CD14-positive monocyte (primary cell): ENCODE data around the gene PHKA1. TPM values are rescaled to one million over a fixed set of nuclear protein-coding genes. Genes with fewer than 3 reads are reported as not detected.

Experiments used
- DNase-seq, 3 donors: peaks; one replicate each; pipeline ENCODE4 v3.0.0-alpha.2; 2011 to 2022
- H2AFZ ChIP-seq: 2 replicates; pipeline ENCODE4 v1.6.0; 2012; ENCODE audit warnings: mild to moderate bottlenecking, low read depth, low read length, inconsistent platforms; ENCODE audit not compliant: insufficient read depth, poor library complexity, severe bottlenecking
- H3K27ac ChIP-seq, 2 donors: 1 replicate in 1 of 2; 2 replicates in 1 of 2; pipeline ENCODE4 v1.5.1; 2012 to 2013; ENCODE audit warnings: low read length in 2 of 2, control low read depth in 1 of 2, inconsistent platforms in 1 of 2, low read depth in 1 of 2, mild to moderate bottlenecking in 1 of 2
- H3K27me3 ChIP-seq, 2 donors: one replicate each; pipeline versions ENCODE4 v1.6.0 to v1.6.1; 2011 to 2013; ENCODE audit warnings: low read length in 2 of 2; ENCODE audit not compliant: control insufficient read depth in 2 of 2, insufficient read depth in 2 of 2
- H3K36me3 ChIP-seq, 2 donors: replicated peaks in 1 of 2; 1 replicate in 1 of 2; 2 replicates in 1 of 2; pipeline versions ENCODE4 v1.5.1 to v1.6.1; 2012 to 2013; ENCODE audit warnings: low read length in 2 of 2, control low read depth in 1 of 2, inconsistent platforms in 1 of 2, mild to moderate bottlenecking in 1 of 2; ENCODE audit not compliant: insufficient read depth in 2 of 2, control insufficient read depth in 1 of 2
- H3K4me1 ChIP-seq, 2 donors: 1 replicate in 1 of 2; 2 replicates in 1 of 2; pipeline versions ENCODE4 v1.5.1 to v1.6.1; 2012 to 2013; ENCODE audit warnings: low read length in 2 of 2, control low read depth in 1 of 2, inconsistent platforms in 1 of 2, mild to moderate bottlenecking in 1 of 2, moderate library complexity in 1 of 2; ENCODE audit not compliant: insufficient read depth in 2 of 2, control insufficient read depth in 1 of 2
- H3K4me2 ChIP-seq: replicated peaks from 2 replicates; pipeline ENCODE3; 2012; ENCODE audit warnings: low read length, moderate library complexity, mild to moderate bottlenecking; ENCODE audit not compliant: poor library complexity, severe bottlenecking; ENCODE audit errors: extremely low read depth
- H3K4me3 ChIP-seq, 3 experiments: fragments of 200-600 bp in 1 of 3; sonication (generic) in 1 of 3; replicated peaks in 1 of 3; 1 replicate in 2 of 3; 2 replicates in 1 of 3; pipeline ENCODE4 v1.5.1; 2011 to 2013; ENCODE audit warnings: low read length in 3 of 3, mild to moderate bottlenecking in 3 of 3, control low read depth in 2 of 3, low read depth in 2 of 3, inconsistent platforms in 1 of 3, moderate library complexity in 1 of 3
- H3K79me2 ChIP-seq: 2 replicates; pipeline ENCODE4 v1.6.0; 2012; ENCODE audit warnings: mild to moderate bottlenecking, control low read depth, inconsistent platforms, low read length, moderate library complexity; ENCODE audit not compliant: insufficient read depth
- H3K9ac ChIP-seq: 2 replicates; pipeline ENCODE4 v1.6.0; 2017; ENCODE audit warnings: low read length, mild to moderate bottlenecking; ENCODE audit not compliant: insufficient read depth, poor library complexity, severe bottlenecking
- H3K9me3 ChIP-seq, 2 donors: replicated peaks in 1 of 2; 1 replicate in 1 of 2; 2 replicates in 1 of 2; pipeline versions ENCODE4 v1.5.1 to v1.6.1; 2012 to 2013; ENCODE audit warnings: low read length in 2 of 2, control low read depth in 1 of 2; ENCODE audit not compliant: control insufficient read depth in 1 of 2, insufficient read depth in 1 of 2
- H4K20me1 ChIP-seq: 2 replicates; pipeline ENCODE4 v1.6.0; 2012; ENCODE audit warnings: mild to moderate bottlenecking, low read length, control low read depth, moderate library complexity; ENCODE audit not compliant: insufficient read depth
- H3K27ac Mint-ChIP-seq, 7 donors: one replicate each; pipeline ENCODE4 v1.8.0; 2020; ENCODE audit warnings: mild to moderate bottlenecking in 7 of 7, mixed read lengths in 7 of 7, moderate library complexity in 6 of 7, inconsistent platforms in 2 of 7
- H3K27me3 Mint-ChIP-seq, 3 donors: one replicate each; pipeline ENCODE4 v1.8.0; 2021 to 2022; ENCODE audit warnings: low read depth in 3 of 3, mild to moderate bottlenecking in 3 of 3, mixed read lengths in 3 of 3, moderate library complexity in 3 of 3, inconsistent platforms in 1 of 3
- H3K36me3 Mint-ChIP-seq, 2 donors: one replicate each; pipeline ENCODE4 v1.8.0; 2020; ENCODE audit warnings: mixed read lengths in 2 of 2, inconsistent platforms in 1 of 2, mild to moderate bottlenecking in 1 of 2
- H3K4me1 Mint-ChIP-seq: one replicate; pipeline ENCODE4 v1.8.0; 2020; ENCODE audit warnings: mild to moderate bottlenecking, mixed read lengths
- H3K4me3 Mint-ChIP-seq, 2 donors: one replicate each; pipeline ENCODE4 v1.8.0; 2020; ENCODE audit warnings: mild to moderate bottlenecking in 2 of 2, mixed read lengths in 2 of 2, moderate library complexity in 1 of 2
- H3K9me3 Mint-ChIP-seq, 7 donors: one replicate each; pipeline ENCODE4 v1.8.0; 2020 to 2022; ENCODE audit warnings: mixed read lengths in 7 of 7, mild to moderate bottlenecking in 6 of 7, moderate library complexity in 6 of 7, inconsistent platforms in 2 of 7
- WGBS: methylation state at CpG from one replicate; pipeline ENCODE4 v1.1.5; 2013; ENCODE audit warnings: missing lambda C conversion rate; ENCODE audit not compliant: insufficient coverage; 5-methylcytosine and 5-hydroxymethylcytosine counted together
- intact Hi-C, 2 donors: fragments of 100-400 bp; cut with micrococcal nuclease; formaldehyde crosslinking; loops; one replicate each; pipeline versions ENCODE4 v1.15.0 to v1.15.1; 2023
- polyA plus RNA-seq, 3 donors: library from polyadenylated mRNA; depleted of rRNA in 1 of 3; unstranded in 2 of 3; stranded (reverse) in 1 of 3; fragments of 300-500 nt in 2 of 3; fragments of >200 nt in 1 of 3; fragmentation: Illumina TruSeq in 2 of 3; gene quantifications; 1 replicate in 2 of 3; 2 replicates in 1 of 3; pipeline ENCODE4 v1.2.3, GENCODE V29; 2012 to 2021
- TF ChIP-seq, protein P1 (sequence below): fragments of 200-600 bp; IDR thresholded peaks from one replicate; pipeline ENCODE4 v1.8.0; 2022; ENCODE audit warnings: antibody characterized with exemption, mild to moderate bottlenecking

The PHKA1 gene
- polyA plus RNA-seq, 3 donors = 0.01 TPM; not detected in 2

DNA sequence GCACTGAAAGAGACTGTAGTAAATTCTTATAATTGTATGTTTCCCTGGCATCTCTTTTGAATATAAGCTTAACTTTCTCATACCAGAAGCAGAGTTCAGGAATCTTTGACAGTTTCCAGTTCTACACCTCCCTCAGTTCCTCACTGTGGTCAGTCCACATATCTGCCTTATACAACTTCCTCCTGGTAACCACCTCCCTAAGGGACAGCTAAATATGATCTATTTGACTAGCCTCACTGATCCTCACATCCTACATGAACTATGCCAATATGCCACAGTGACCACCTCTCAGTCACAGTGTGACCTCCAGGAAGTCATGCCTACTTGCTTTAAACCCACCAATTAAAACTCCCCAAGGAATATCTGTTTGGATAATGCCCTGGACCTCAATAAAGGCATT lies 89.9 kb downstream of the PHKA1 start:
- no peak overlapping the region for H3K4me3 Mint-ChIP-seq
- Histone ChIP-seq H3K27me3 (no peaks in the 10 kb centered on the region), H3K79me2 (no peaks in the 10 kb centered on the region), H3K4me2 (no peak overlapping the region), H2AFZ (no peak overlapping the region), H3K9ac (no peak overlapping the region), H4K20me1 (no peaks in the 10 kb centered on the region), H3K4me1 (no peaks in the 10 kb centered on the region), H3K27ac (no peak overlapping the region), H3K4me3 (no peak overlapping the region), H3K36me3 (no peaks in the 10 kb centered on the region), H3K9me3 (no peaks in the 10 kb centered on the region)
- H3K27ac Mint-ChIP-seq = no peak overlapping the region
- H3K36me3 Mint-ChIP-seq = no peaks in the 10 kb centered on the region
- H3K9me3 Mint-ChIP-seq = peaks cover 0 to 1% (median under 1%) of the 10 kb centered on the region in 7 donors
- intact Hi-C loops = no loop called here
- TF ChIP-seq, protein P1, sequence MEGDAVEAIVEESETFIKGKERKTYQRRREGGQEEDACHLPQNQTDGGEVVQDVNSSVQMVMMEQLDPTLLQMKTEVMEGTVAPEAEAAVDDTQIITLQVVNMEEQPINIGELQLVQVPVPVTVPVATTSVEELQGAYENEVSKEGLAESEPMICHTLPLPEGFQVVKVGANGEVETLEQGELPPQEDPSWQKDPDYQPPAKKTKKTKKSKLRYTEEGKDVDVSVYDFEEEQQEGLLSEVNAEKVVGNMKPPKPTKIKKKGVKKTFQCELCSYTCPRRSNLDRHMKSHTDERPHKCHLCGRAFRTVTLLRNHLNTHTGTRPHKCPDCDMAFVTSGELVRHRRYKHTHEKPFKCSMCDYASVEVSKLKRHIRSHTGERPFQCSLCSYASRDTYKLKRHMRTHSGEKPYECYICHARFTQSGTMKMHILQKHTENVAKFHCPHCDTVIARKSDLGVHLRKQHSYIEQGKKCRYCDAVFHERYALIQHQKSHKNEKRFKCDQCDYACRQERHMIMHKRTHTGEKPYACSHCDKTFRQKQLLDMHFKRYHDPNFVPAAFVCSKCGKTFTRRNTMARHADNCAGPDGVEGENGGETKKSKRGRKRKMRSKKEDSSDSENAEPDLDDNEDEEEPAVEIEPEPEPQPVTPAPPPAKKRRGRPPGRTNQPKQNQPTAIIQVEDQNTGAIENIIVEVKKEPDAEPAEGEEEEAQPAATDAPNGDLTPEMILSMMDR = no peak
- peaks cover 0 to 2% (median 0%) of the 10 kb centered on the region in 3 donors for H3K27me3 Mint-ChIP-seq
- DNase-seq = no peak
- H3K4me1 Mint-ChIP-seq = no peaks in the 10 kb centered on the region

DNA sequence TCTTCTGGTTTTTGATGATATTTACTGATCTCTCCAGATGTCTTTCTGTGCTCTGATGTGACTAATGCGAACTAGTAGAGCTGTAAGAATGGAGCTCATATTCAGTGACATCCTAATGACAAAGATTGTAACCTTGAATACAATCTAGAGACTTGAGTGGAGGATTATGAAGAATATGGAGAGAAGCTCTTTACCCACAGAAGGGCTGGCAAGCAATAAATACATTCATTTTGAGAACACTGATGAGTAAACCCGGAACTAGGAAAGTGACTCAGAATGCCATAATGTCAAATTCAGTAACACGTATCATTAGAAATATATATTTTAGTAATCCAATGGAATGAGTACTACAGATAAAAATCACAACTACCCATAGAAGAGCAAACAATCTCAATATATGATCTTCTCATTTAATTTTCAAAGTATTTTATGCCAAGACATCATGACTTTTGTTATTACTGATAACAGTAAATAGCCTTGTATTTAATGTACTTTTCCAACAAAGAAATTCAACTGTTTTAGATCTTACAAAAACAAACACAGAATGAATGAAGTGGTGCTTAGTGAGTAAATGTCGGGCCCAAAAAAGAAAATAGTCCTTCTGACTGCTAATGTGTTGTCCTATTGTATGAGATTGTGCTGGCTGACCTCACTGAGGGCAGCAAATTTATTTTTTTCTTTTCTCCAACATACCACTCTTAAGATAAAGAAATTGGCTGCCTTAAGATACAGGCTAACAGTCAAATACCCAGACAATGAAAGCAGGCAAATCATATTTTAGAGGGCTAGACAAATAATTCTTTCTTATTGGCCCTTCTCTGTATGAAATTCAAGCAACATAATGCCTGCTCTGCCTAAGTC lies 92.3 kb downstream of the PHKA1 start:
- H3K4me3 ChIP-seq = no peak overlapping the region
- H3K36me3 Mint-ChIP-seq = no peaks in the 10 kb centered on the region
- no peak overlapping the region for H3K27ac ChIP-seq
- TF ChIP-seq, protein P1 = no peak
- H3K4me1 Mint-ChIP-seq = no peaks in the 10 kb centered on the region
- no peak overlapping the region for H3K27ac Mint-ChIP-seq
- H3K4me2 ChIP-seq = no peak overlapping the region
- peaks cover 0 to 2% (median 1%) of the 10 kb centered on the region in 3 donors for H3K27me3 Mint-ChIP-seq
- intact Hi-C loops = no loop called here
- H3K4me3 Mint-ChIP-seq = no peak overlapping the region
- no peaks in the 10 kb centered on the region for H3K4me1 ChIP-seq
- H3K9ac ChIP-seq = no peak overlapping the region
- H3K9me3 Mint-ChIP-seq = no peaks in the 10 kb centered on the region
- no peaks in the 10 kb centered on the region for H4K20me1 ChIP-seq
- no peaks in the 10 kb centered on the region for H3K27me3 ChIP-seq
- no peak for DNase-seq
- no CpG with 5 or more reads among the region's 4 CpGs for WGBS
- H2AFZ ChIP-seq = no peak overlapping the region
- H3K36me3 ChIP-seq = no peaks in the 10 kb centered on the region
- no peaks in the 10 kb centered on the region for H3K9me3 ChIP-seq
- no peaks in the 10 kb centered on the region for H3K79me2 ChIP-seq
